GM12878 (cell line): ENCODE data around the gene ISG15. TPM values are rescaled to one million over a fixed set of nuclear protein-coding genes. Genes with fewer than 3 reads are reported as not detected.

Experiments used
- ATAC-seq: fragments of 200-7000 bp; cut with Tn5 transposase; 3 replicates; pipeline ENCODE4 v1.9.1; 2020; ENCODE audit warnings: mild to moderate bottlenecking, moderate library complexity
- BruUV-seq: library from RNA; stranded (reverse); fragments of 400-500 nt; replicated peaks from 2 replicates; lab custom pipeline; 2021; lab: Mats Ljungman, UMichigan
- CTCF ChIA-PET: fragments of 300-600 bp; sonication (Branson Sonifier 250); formaldehyde crosslinking; extraction: SDS; loops from one replicate; lab custom pipeline; 2021; ENCODE audit warnings: inconsistent platforms; lab: Yijun Ruan, JAX
- POLR2A ChIA-PET: fragments of 350-600 bp; formaldehyde crosslinking; extraction: SDS; loops from one replicate; lab custom pipeline; 2021; ENCODE audit warnings: inconsistent platforms; lab: Charles Lee
- RAD21 ChIA-PET: fragments of 300-600 bp; sonication (Branson Sonifier 250); formaldehyde crosslinking; loops from one replicate; lab custom pipeline; 2023; ENCODE audit warnings: antibody characterized with exemption; ENCODE audit not compliant: unreplicated experiment; lab: Charles Lee
- SMC1A ChIA-PET: fragments of 300-600 bp; sonication (Branson Sonifier 250); formaldehyde crosslinking; loops from one replicate; lab custom pipeline; 2023; ENCODE audit not compliant: unreplicated experiment, uncharacterized antibody; lab: Charles Lee
- DNase-seq: peaks from one replicate; pipeline ENCODE4 v3.0.0-alpha.2; 2011; ENCODE audit warnings: low read depth, low spot score
- FAIRE-seq: peaks from 3 replicates; lab custom pipeline; 2011; peaks lifted over from hg19 to GRCh38; lab: Jason Lieb, UNC
- H2AFZ ChIP-seq: 2 replicates; pipeline ENCODE4 v1.6.0; 2011; ENCODE audit warnings: low read depth, low read length, control low read depth; ENCODE audit not compliant: control insufficient read depth
- H3K27ac ChIP-seq: 2 replicates; pipeline ENCODE4 v1.5.1; 2011; ENCODE audit warnings: control low read depth; ENCODE audit not compliant: control insufficient read depth, insufficient read depth
- H3K27me3 ChIP-seq, 2 experiments: replicated peaks in 1 of 2; 2 replicates each; pipeline versions ENCODE4 v1.6.0 to v1.6.1; 2011; ENCODE audit warnings: low read length in 1 of 2; ENCODE audit not compliant: control insufficient read depth in 2 of 2, insufficient read depth in 2 of 2
- H3K36me3 ChIP-seq, 2 experiments: 2 replicates each; pipeline ENCODE4 v1.5.1; 2011; ENCODE audit warnings: low read length in 1 of 2; ENCODE audit not compliant: control insufficient read depth in 2 of 2, insufficient read depth in 2 of 2
- H3K4me1 ChIP-seq: 2 replicates; pipeline ENCODE4 v1.6.1; 2011; ENCODE audit warnings: mild to moderate bottlenecking, low read length, moderate library complexity, mixed read lengths; ENCODE audit not compliant: control insufficient read depth, insufficient read depth
- H3K4me2 ChIP-seq: 2 replicates; pipeline ENCODE4 v1.6.0; 2011; ENCODE audit warnings: control low read depth; ENCODE audit not compliant: control insufficient read depth, insufficient read depth
- H3K4me3 ChIP-seq: fragments of 200-600 bp; sonication (generic); 2 replicates; pipeline ENCODE4 v1.5.1; 2016
- H3K79me2 ChIP-seq: 2 replicates; pipeline ENCODE4 v1.6.0; 2011; ENCODE audit warnings: low read length; ENCODE audit not compliant: control insufficient read depth, insufficient read depth
- H3K9ac ChIP-seq: 2 replicates; pipeline ENCODE4 v1.8.0; 2011; ENCODE audit warnings: low read length, control low read depth, mixed read lengths; ENCODE audit not compliant: control insufficient read depth, insufficient read depth
- H3K9me3 ChIP-seq: replicated peaks from 3 replicates; pipeline ENCODE4 v1.5.1; 2011; ENCODE audit warnings: mild to moderate bottlenecking, low read length; ENCODE audit not compliant: control insufficient read depth, insufficient read depth
- H4K20me1 ChIP-seq: 2 replicates; pipeline ENCODE4 v1.6.0; 2011; ENCODE audit not compliant: control insufficient read depth, insufficient read depth
- BRCA1 ChIP-seq: IDR thresholded peaks from 2 replicates; pipeline ENCODE4 v1.6.1; 2011; ENCODE audit warnings: low read depth, low read length, improper control_type of control experiment
- CHD1 ChIP-seq: IDR thresholded peaks from 2 replicates; pipeline ENCODE4 v1.6.1; 2012; ENCODE audit warnings: low read depth, low read length, improper control_type of control experiment
- LARP7 ChIP-seq: fragments of 450-650 bp; IDR thresholded peaks from 2 replicates; pipeline ENCODE4 v1.6.1; 2017; ENCODE audit warnings: mild to moderate bottlenecking
- MEF2A ChIP-seq: IDR thresholded peaks from 2 replicates; pipeline ENCODE4 v1.6.1; 2011; ENCODE audit warnings: low read depth, mild to moderate bottlenecking, low read length, moderate library complexity; ENCODE audit not compliant: insufficient read depth
- MTA3 ChIP-seq: IDR thresholded peaks from 2 replicates; pipeline ENCODE4 v1.6.1; 2012; ENCODE audit warnings: low read length, inconsistent platforms, borderline replicate concordance
- NFXL1 ChIP-seq: fragments of 450-650 bp; IDR thresholded peaks from 2 replicates; pipeline ENCODE4 v1.6.1; 2017; ENCODE audit warnings: antibody characterized with exemption, mild to moderate bottlenecking, borderline replicate concordance
- PAX5 ChIP-seq: IDR thresholded peaks from 2 replicates; pipeline ENCODE4 v1.6.1; 2011; ENCODE audit warnings: low read depth, low read length, borderline replicate concordance
- POLR2A ChIP-seq: IDR thresholded peaks from 2 replicates; pipeline ENCODE4 v1.6.1; 2011; ENCODE audit warnings: low read depth, mild to moderate bottlenecking, low read length
- POU2F2 ChIP-seq: IDR thresholded peaks from 3 replicates; pipeline ENCODE4 v1.6.1; 2011; ENCODE audit warnings: low read depth, mild to moderate bottlenecking, low read length, borderline replicate concordance
- SPI1 ChIP-seq: IDR thresholded peaks from 2 replicates; pipeline ENCODE4 v1.6.1; 2011; ENCODE audit warnings: low read depth, mild to moderate bottlenecking, low read length, moderate library complexity, borderline replicate concordance; ENCODE audit not compliant: insufficient read depth
- STAT1 ChIP-seq: fragments of 450-650 bp; conservative IDR thresholded peaks from 2 replicates; pipeline ENCODE4 v1.6.1; 2014; ENCODE audit warnings: antibody characterized with exemption, mild to moderate bottlenecking
- YY1 ChIP-seq: IDR thresholded peaks from 2 replicates; pipeline ENCODE4 v1.6.1; 2011; ENCODE audit warnings: low read depth, mild to moderate bottlenecking, low read length
- ZNF622 ChIP-seq: fragments of 450-650 bp; IDR thresholded peaks from 2 replicates; pipeline ENCODE4 v1.6.1; 2017; ENCODE audit warnings: mild to moderate bottlenecking, inconsistent platforms
- ZZZ3 ChIP-seq: IDR thresholded peaks from 2 replicates; pipeline ENCODE4 v1.6.1; 2011; ENCODE audit warnings: low read depth; ENCODE audit not compliant: control insufficient read depth, insufficient read length
- WGBS: methylation state at CpG from one replicate; pipeline ENCODE4 v1.1.6; 2016; ENCODE audit warnings: low lambda C conversion rate; ENCODE audit not compliant: insufficient replicate concordance, insufficient coverage; ENCODE audit errors: missing lambda C conversion rate; 5-methylcytosine and 5-hydroxymethylcytosine counted together
- in situ Hi-C: fragments of 300-500 bp; cut with MboI; formaldehyde crosslinking; loops from 9 replicates; pipeline ENCODE4 v1.14.3; 2018; ENCODE audit warnings: mixed read lengths
- intact Hi-C: fragments of 100-400 bp; cut with micrococcal nuclease; formaldehyde crosslinking; loops from one replicate; pipeline ENCODE4 v1.14.2; 2022; ENCODE audit not compliant: unreplicated experiment
- polyA plus RNA-seq, 11 experiments: library from polyadenylated mRNA; depleted of rRNA in 4 of 11; unstranded in 6 of 11; stranded (reverse) in 5 of 11; fragments of >200 nt; fragmentation: Nextera tagmentation in 4 of 11; fragmentation: Illumina TruSeq in 1 of 11; extraction: Ambion mirVana in 4 of 11; extraction: Trizol in 1 of 11; gene quantifications; 1 replicate in 1 of 11; 2 replicates in 10 of 11; pipeline versions ENCODE4 v1.2.1 to v1.2.3, GENCODE V29; 2011 to 2016; ENCODE audit warnings: inconsistent platforms in 2 of 11, missing spikeins in 2 of 11, low read depth in 1 of 11
- total RNA-seq, 4 experiments: library from RNA; depleted of rRNA in 3 of 4; stranded (reverse); fragments of >200 nt in 3 of 4; fragmentation: Illumina TruSeq in 1 of 4; extraction: Trizol in 1 of 4; gene quantifications; 2 replicates each; pipeline versions ENCODE4 v1.2.1 to v1.2.3, GENCODE V29; 2013 to 2021

ISG15 gene
- total and polyA plus RNA-seq, 10 of the 15 experiments (the other 5 are each of a cell fraction or from before 2014, with no cell fraction given): 7.8 to 384 (median 274) TPM

- WGBS: 94% methylated on average over 12 of the region's 20 CpGs
- DNase-seq: no peak
Measured at GRCh38 chr1:1046243-1046642, 32.9 kb downstream of the ISG15 start.

GRCh38 chr1:1046767-1047166 lies 33.5 kb downstream of the ISG15 start:
- CTCF ChIA-PET: no interaction called here
- Histone ChIP-seq H4K20me1 (no peaks in the 10 kb centered on the region), H2AFZ (no peak overlapping the region)
- no TSS peak for BruUV-seq
- intact Hi-C loops: no loop called here
- TF ChIP-seq POLR2A (no peak), MEF2A (no peak), SPI1 (no peak), ZNF622 (no peak), CHD1 (no peak), ZZZ3 (no peak), STAT1 (no peak), POU2F2 (no peak), BRCA1 (no peak)
- TF ChIP-seq, all 136 proteins: peak for 0
- Histone ChIP-seq H3K27ac (no peak overlapping the region), H3K4me2 (no peak overlapping the region), H3K79me2 (no peaks in the 10 kb centered on the region), H3K36me3 (peaks cover 3 to 23% of the 10 kb centered on the region in 2 experiments; a peak in 3 of 4 replicates), H3K27me3 (no peaks in the 10 kb centered on the region), H3K9ac (no peak overlapping the region), H3K4me3 (no peak overlapping the region), H3K9me3 (no peaks in the 10 kb centered on the region), H3K4me1 (peaks cover 5% of the 10 kb centered on the region; the same call in 1 of the 2 replicates)
- SMC1A ChIA-PET: no interaction called here
- POLR2A ChIA-PET: no interaction called here
- ATAC-seq (no peak), FAIRE-seq (no peak), DNase-seq (no peak)
- in situ Hi-C loops: no loop called here
- WGBS: 87% methylated on average over 25 of the region's 26 CpGs
- RAD21 ChIA-PET: no interaction called here

More at GRCh38 chr1:1046243-1046642, 32.9 kb downstream of the ISG15 start:
- no peak for FAIRE-seq
- intact Hi-C loops (no loop called here), in situ Hi-C loops (no loop called here)
- no peak for ATAC-seq
- no peaks in the 10 kb centered on the region for H3K9me3 ChIP-seq
- no TSS peak for BruUV-seq
- peaks cover 5% of the 10 kb centered on the region; the same call in 1 of the 2 replicates for H3K4me1 ChIP-seq
- H3K36me3 ChIP-seq: peaks cover 0 to 23% of the 10 kb centered on the region in 2 experiments; a peak in 3 of 4 replicates
- no peaks in the 10 kb centered on the region for H3K79me2 ChIP-seq
- ChIA-PET SMC1A (no interaction called here), CTCF (no interaction called here), RAD21 (no interaction called here), POLR2A (no interaction called here)
- no peak overlapping the region for H3K4me3 ChIP-seq
- no peaks in the 10 kb centered on the region for H3K27me3 ChIP-seq
- H4K20me1 ChIP-seq: no peaks in the 10 kb centered on the region
- no peak overlapping the region for H3K4me2 ChIP-seq
- no peak overlapping the region for H3K27ac ChIP-seq
- TF ChIP-seq MTA3 (no peak), PAX5 (no peak), YY1 (no peak), LARP7 (no peak), NFXL1 (no peak), ZNF622 (no peak)
- no peak overlapping the region for H2AFZ ChIP-seq
- no peak overlapping the region for H3K9ac ChIP-seq
